ENCODE results near the gene CDC123. TPM values are rescaled to one million over a fixed set of nuclear protein-coding genes. Genes with fewer than 3 reads are reported as not detected.

CDC123 gene
- total RNA-seq, 2 donors from 2014 or later, result 161 to 167 TPM

Other genes with a start within 250 kb of the CDC123 start
- gene UPF2, start 153.4 kb upstream of the CDC123 start, total RNA-seq, result 10 to 100 TPM; 39.6 to 55.1 TPM
- gene DHTKD1, start 127.2 kb upstream of the CDC123 start, total RNA-seq, result 10 to 100 TPM; 28.9 to 31.5 TPM
- 10 to 100 TPM; 30.3 to 54.8 TPM for gene SEC61A2, start 66.5 kb upstream of the CDC123 start, total RNA-seq
- 100 to 1,000 TPM; 102 to 111 TPM for gene NUDT5, start 297 bp upstream of the CDC123 start, total RNA-seq
- gene CAMK1D, start 153.4 kb downstream of the CDC123 start, total RNA-seq, result 10 to 100 TPM; 16.3 to 36.9 TPM

All from natural killer cell treated with Interleukin-12 subunit alpha and Interleukin-12 subunit beta and Interleukin-15 and Interleukin-18, amount 100 ng/mL, for 72 hours (primary cell).